NCI-H128 (cell line): ENCODE data around the gene TMEM74B.
"Not testable (repeated sequence)": the region's sequence is repeated elsewhere in the genome, so short reads cannot be mapped to it uniquely, and the experiment has no call there.

Experiments used
- DNase-seq: peaks from one replicate; lab custom pipeline; 2025; ENCODE audit not compliant: unreplicated experiment; lab: John Stamatoyannopoulos, UW

Gene TMEM74B

GRCh38 chr20:1184638-1185315 is at the start of gene TMEM74B:
Gene TMEM74B (minus strand): TSS chr20:1184981. CDS start chr20:1183801, 1,180 bp downstream.
- DNase-seq = no peak

- DNase-seq = no peak
These were observed 47.7 kb upstream of the TMEM74B start for GRCh38 chr20:1232286-1233111.

DNA sequence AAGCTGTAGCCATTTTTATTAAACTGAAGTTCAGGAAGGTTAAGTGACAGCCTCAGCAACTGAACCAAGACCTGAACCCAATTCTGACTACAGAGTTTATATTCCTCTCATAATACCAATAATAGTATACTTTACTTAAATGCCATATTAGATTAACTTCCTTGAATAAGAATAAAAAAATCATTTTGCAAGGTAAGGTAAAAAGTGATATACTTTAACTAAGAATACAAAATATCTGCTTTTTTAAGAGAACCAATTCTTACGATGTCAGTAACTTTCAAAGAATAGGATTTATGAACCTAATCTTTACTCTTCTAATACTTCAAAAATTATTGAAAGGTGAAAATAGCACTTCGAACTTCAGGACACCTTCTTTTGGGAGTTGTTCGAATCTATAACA is 44.8 kb upstream of the TMEM74B start:
- DNase-seq = no peak

- DNase-seq = no peak
These were observed 41.2 kb upstream of the TMEM74B start, which contains the start of gene RAD21L1 for GRCh38 chr20:1225783-1226654. Gene RAD21L1 (plus strand): TSS chr20:1226044. CDS start chr20:1228454, 2,410 bp downstream.

GRCh38 chr20:1225263-1225782 is 40.5 kb upstream of the TMEM74B start:
- DNase-seq = no peak

DNA sequence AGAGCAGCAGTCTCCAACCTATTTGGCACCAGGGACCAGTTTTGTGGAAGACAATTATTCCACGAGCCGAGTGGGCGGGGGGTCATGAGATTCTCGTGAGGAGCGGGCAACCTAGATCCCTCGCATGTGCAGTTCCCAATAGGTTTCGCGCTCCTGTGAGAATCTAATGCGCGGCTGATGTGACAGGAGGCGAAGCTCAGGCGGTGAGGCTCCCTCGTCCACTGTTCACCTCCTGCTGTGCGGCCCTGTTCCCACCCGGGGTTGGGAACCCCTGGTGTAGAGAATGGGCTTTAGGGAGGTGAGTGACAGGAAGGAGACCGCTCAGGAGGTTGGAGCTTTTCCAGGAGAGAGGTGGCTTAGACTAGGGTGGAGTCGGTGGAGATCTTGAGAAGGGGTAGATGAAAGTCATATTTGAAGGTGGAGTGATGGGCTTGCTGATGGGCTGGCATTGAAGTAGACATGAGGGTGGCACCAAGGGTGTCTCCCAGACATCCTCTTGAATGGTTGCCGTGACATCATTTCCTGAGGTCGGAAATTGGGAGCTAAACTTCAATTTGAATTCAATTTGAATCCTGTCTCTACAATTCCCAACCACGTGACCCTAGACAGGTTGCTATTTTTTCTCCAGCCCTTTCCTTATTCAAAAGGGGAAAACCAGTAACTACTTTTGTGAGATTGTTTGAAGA is 39.6 kb upstream of the TMEM74B start:
- DNase-seq = no peak

DNA sequence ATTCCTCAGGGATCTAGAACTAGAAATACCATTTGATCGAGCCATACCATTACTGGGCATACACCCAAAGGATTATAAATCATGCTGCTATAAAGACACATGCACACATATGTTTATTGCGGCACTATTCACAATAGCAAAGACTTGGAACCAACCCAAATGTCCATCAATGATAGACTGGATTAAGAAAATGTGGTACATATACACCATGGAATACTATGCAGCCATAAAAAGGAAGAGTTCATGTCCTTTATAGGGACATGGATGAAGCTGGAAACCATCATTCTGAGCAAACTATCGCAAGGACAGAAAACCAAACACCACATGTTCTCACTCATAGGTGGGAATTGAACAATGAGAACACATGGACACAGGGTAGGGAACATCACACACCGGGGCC is 38.0 kb upstream of the TMEM74B start:
- not testable (repeated sequence) for DNase-seq

GRCh38 chr20:1216527-1217427 is 32.0 kb upstream of the TMEM74B start:
- DNase-seq = not testable (repeated sequence)

GRCh38 chr20:1215386-1216170 is 30.8 kb upstream of the TMEM74B start:
- DNase-seq = no peak

DNA sequence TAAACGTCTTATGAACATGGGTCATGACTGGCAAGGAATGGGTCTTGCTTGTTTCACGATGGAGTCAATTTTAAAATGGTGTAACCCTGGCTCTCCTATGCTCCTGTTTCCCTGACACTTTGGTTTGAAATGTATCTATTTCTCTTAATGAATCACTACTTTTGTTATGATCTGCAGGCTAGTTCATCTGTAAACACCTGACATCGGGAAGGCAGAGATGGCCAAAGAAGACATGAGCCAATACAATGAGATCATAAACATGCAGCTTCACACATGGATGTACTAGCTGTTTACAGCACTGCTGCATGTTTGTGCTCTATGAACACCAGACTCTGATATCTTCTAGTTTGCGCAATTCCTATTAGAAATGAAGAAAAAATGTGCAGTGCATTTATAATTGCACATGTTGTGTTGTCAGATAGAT is 30.1 kb upstream of the TMEM74B start:
- DNase-seq = no peak

DNA sequence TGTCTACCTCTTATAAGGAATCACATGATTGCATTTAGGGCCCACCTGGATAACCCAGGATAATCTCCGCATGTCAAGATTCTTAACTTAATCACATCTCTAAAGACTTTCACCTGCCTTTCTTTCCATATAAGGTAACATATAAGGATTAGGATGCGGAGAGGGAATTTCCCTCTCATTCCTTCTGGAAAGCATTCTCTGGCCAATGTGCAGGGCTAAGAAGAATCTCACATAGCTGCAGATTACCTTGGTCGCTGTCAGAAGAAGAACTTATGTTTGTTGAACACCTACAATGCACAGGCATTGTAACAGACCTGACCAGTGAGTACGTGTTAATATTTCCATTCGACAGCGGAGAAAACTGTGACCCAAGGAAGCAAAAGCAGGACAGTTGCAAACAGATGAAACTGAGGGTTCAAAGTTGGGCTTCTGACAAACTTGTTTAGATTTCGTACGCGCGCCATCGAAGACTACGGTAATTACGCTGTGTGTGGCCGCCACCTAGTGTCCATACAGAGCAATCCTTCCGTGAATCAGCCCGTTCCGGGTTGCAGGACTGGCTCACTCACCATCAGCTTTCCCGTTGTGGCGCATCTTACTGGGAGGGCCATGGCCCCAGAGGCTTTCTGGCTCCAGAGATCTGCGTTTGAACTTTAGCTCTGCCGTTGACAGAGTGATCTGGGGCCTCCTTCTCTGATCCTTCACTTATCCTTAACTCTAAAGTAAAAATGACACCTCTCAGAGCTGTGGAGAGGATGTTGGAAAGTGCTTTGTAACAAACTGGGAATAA is 28.0 kb upstream of the TMEM74B start:
- DNase-seq = peak; percentile 5

- no peak for DNase-seq
These were observed 27.2 kb upstream of the TMEM74B start for GRCh38 chr20:1212023-1212422.

GRCh38 chr20:1210501-1210900 is 25.7 kb upstream of the TMEM74B start:
- DNase-seq = no peak

- no peak for DNase-seq
These were observed 24.9 kb upstream of the TMEM74B start for GRCh38 chr20:1209447-1210387.

DNA sequence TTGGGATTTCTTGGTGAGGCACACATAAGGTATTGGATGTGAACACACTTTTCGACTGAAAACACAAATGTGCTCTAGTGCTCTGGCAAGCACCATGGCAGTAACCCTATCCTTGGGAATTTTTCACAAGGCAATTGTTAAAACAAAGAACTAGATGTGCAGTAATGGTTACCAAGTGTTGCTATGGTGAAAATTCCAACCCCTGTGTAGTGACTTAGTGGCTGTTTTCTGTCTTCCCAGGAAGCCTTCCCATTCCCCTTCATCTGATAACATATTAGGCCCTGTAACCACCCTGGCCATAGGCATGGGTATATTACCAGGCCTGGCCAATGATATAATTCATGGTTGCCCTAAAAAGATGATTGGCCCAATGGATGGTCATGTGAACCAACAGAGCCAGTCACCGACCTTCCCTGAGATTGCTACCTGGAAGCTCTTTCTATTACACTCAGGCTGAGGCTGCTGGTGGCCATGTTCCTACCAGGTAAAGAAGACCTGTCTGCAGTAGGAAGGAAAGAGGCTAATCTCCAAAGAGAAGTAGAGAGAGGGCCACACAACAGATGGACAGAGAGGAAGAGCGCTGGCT is 22.6 kb upstream of the TMEM74B start:
- DNase-seq = no peak

DNA sequence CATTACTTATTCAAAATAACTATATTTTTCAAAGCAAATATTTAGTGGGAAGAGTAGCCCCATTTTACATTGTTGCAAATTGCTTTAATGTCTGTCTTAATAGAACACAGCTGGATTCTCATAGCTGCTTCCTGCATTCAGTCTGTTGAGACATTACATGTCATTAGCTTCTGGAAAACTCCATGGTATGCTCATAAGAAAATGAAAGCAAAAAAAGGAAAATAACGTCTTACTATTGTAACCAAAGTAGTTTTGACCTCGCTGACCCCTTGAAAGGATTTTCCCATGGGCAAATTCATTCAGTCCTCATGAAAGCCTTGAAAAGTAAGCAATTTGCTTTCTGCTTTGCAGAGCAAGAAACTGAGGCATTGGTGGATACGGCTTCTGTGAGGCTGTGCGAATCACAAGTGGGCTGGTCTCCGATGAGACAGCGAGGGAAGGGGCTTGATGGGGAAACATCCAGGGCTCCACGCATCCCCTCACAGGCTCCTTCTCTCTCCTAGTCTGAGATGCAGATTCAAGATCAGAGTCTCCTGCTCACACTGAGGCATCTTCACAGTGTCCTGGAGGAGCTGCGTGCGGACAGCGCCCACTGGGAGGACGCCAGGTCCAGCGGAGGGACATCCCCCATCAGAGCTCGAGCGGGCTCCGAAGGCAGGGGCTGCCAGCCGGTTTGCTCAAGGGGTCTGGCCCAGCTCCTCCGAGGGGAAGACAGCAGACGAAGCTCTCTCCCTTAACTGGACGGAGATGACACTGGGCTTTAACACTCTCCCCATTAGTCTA is 21.8 kb upstream of the TMEM74B start:
- no peak for DNase-seq
